DND-41 (cell line): ENCODE results near the gene MICU1.

Source experiments
- ATAC-seq: fragments of 200-7000 bp; cut with Tn5 transposase; 3 replicates; pipeline ENCODE4 v1.9.1; 2021; ENCODE audit warnings: low read depth; ENCODE audit not compliant: insufficient read depth
- DNase-seq: peaks from one replicate; pipeline ENCODE4 v3.0.0-alpha.2; 2020
- H2AFZ ChIP-seq: 2 replicates; pipeline ENCODE4 v1.6.0; 2012; ENCODE audit warnings: low read depth, low read length
- H3K27ac ChIP-seq: 2 replicates; pipeline ENCODE4 v1.5.1; 2012; ENCODE audit warnings: low read length, inconsistent platforms
- H3K27me3 ChIP-seq: fragments of 200-600 bp; sonication (generic); 2 replicates; pipeline ENCODE4 v1.6.0; 2012; ENCODE audit warnings: low read length, mild to moderate bottlenecking, inconsistent platforms; ENCODE audit not compliant: insufficient read depth, poor library complexity
- H3K36me3 ChIP-seq: 2 replicates; pipeline ENCODE4 v1.5.1; 2012; ENCODE audit warnings: low read length, inconsistent platforms; ENCODE audit not compliant: insufficient read depth
- H3K4me1 ChIP-seq: 2 replicates; pipeline ENCODE4 v1.5.1; 2012; ENCODE audit warnings: mild to moderate bottlenecking, low read length; ENCODE audit not compliant: insufficient read depth
- H3K4me2 ChIP-seq: 2 replicates; pipeline ENCODE4 v1.6.0; 2012; ENCODE audit warnings: mild to moderate bottlenecking, moderate library complexity, low read length, inconsistent platforms; ENCODE audit not compliant: insufficient read depth
- H3K4me3 ChIP-seq, 2 experiments: fragments of 200-600 bp in 1 of 2; shearing (Covaris generic) in 1 of 2; 2 replicates each; pipeline ENCODE4 v1.5.1; 2012 to 2016; ENCODE audit warnings: inconsistent platforms in 2 of 2, low read length in 2 of 2, mild to moderate bottlenecking in 2 of 2, low read depth in 1 of 2, moderate library complexity in 1 of 2
- H3K79me2 ChIP-seq: 2 replicates; pipeline ENCODE4 v1.6.0; 2012; ENCODE audit warnings: low read length, inconsistent platforms; ENCODE audit not compliant: insufficient read depth
- H3K9ac ChIP-seq: 2 replicates; pipeline ENCODE4 v1.6.0; 2012; ENCODE audit warnings: low read depth, mild to moderate bottlenecking, inconsistent platforms, low read length, moderate library complexity
- H3K9me3 ChIP-seq: 2 replicates; pipeline ENCODE4 v1.5.1; 2012; ENCODE audit warnings: low read length, moderate library complexity, mild to moderate bottlenecking, inconsistent platforms; ENCODE audit not compliant: insufficient read depth, severe bottlenecking
- H4K20me1 ChIP-seq: 2 replicates; pipeline ENCODE4 v1.6.0; 2012; ENCODE audit warnings: low read length; ENCODE audit not compliant: insufficient read depth
- EZH2 ChIP-seq: IDR thresholded peaks from 3 replicates; pipeline ENCODE4 v1.6.1; 2012; ENCODE audit warnings: borderline replicate concordance, low read depth, mild to moderate bottlenecking, moderate library complexity, low read length, inconsistent platforms; ENCODE audit not compliant: severe bottlenecking
- TF ChIP-seq, protein P1 (sequence below): IDR thresholded peaks from 2 replicates; pipeline ENCODE4 v1.5.1; 2012; ENCODE audit warnings: borderline replicate concordance, low read length, moderate library complexity, mild to moderate bottlenecking; ENCODE audit not compliant: poor library complexity, severe bottlenecking; ENCODE audit errors: extremely low read depth

MICU1 gene

GRCh38 chr10:72319416-72320254 lies 306.2 kb downstream of the MICU1 start:
- Histone ChIP-seq H4K20me1 (no peaks in the 10 kb centered on the region), H3K27me3 (no peaks in the 10 kb centered on the region), H3K27ac (peak overlapping the region; percentile 98), H3K4me3 (peak overlapping the region; percentile 22 to 56; a peak in 3 of 4 replicates), H3K9me3 (no peaks in the 10 kb centered on the region), H3K9ac (peak overlapping the region; percentile 87), H3K79me2 (peaks cover 9% of the 10 kb centered on the region), H2AFZ (peak overlapping the region; percentile 57; the same call in 1 of the 2 replicates), H3K4me1 (peaks cover 90% of the 10 kb centered on the region), H3K4me2 (peak overlapping the region; percentile 71), H3K36me3 (no peaks in the 10 kb centered on the region)
- TF ChIP-seq, protein P1, sequence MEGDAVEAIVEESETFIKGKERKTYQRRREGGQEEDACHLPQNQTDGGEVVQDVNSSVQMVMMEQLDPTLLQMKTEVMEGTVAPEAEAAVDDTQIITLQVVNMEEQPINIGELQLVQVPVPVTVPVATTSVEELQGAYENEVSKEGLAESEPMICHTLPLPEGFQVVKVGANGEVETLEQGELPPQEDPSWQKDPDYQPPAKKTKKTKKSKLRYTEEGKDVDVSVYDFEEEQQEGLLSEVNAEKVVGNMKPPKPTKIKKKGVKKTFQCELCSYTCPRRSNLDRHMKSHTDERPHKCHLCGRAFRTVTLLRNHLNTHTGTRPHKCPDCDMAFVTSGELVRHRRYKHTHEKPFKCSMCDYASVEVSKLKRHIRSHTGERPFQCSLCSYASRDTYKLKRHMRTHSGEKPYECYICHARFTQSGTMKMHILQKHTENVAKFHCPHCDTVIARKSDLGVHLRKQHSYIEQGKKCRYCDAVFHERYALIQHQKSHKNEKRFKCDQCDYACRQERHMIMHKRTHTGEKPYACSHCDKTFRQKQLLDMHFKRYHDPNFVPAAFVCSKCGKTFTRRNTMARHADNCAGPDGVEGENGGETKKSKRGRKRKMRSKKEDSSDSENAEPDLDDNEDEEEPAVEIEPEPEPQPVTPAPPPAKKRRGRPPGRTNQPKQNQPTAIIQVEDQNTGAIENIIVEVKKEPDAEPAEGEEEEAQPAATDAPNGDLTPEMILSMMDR: no peak
- TF ChIP-seq EZH2: no peak
- ATAC-seq (peak; percentile 67), DNase-seq (peak; percentile 94)

- Histone ChIP-seq H3K4me1 (peaks cover 83% of the 10 kb centered on the region), H3K79me2 (peaks cover 9% of the 10 kb centered on the region), H3K9me3 (no peaks in the 10 kb centered on the region), H3K4me2 (peak overlapping the region; percentile 71), H2AFZ (no peak overlapping the region), H3K27me3 (no peaks in the 10 kb centered on the region), H3K4me3 (peak overlapping the region; percentile 22 to 56; a peak in 3 of 4 replicates), H3K27ac (peak overlapping the region; percentile 98), H3K36me3 (no peaks in the 10 kb centered on the region), H3K9ac (peak overlapping the region; percentile 87), H4K20me1 (no peaks in the 10 kb centered on the region)
- DNase-seq (no peak), ATAC-seq (no peak)
- no peak for TF ChIP-seq EZH2
- TF ChIP-seq, protein P1: no peak
These were observed 307.2 kb downstream of the MICU1 start for GRCh38 chr10:72318418-72319262.
